Measurements from ENCODE around the gene FOCAD. TPM values are rescaled to one million over a fixed set of nuclear protein-coding genes. Genes with fewer than 3 reads are reported as not detected.

The FOCAD gene
- total RNA-seq, 1 experiment from 2014 or later, result 82.1 TPM

- Histone ChIP-seq H3K27me3 (no peaks in the 10 kb centered on the region), H3K4me3 (no peak overlapping the region), H3K9me3 (no peaks in the 10 kb centered on the region), H3K36me3 (peaks cover 22% of the 10 kb centered on the region)
- DNase-seq, result no peak
Observed at GRCh38 chr9:20746967-20747366, 62.9 kb downstream of the FOCAD start.

GRCh38 chr9:20749496-20750198 is 65.6 kb downstream of the FOCAD start:
- Histone ChIP-seq H3K27me3 (no peaks in the 10 kb centered on the region), H3K36me3 (peaks cover 11% of the 10 kb centered on the region), H3K4me3 (no peak overlapping the region), H3K9me3 (no peaks in the 10 kb centered on the region)
- no peak for DNase-seq

- Histone ChIP-seq H3K36me3 (peaks cover 10% of the 10 kb centered on the region), H3K4me3 (no peak overlapping the region), H3K27me3 (no peaks in the 10 kb centered on the region), H3K9me3 (no peaks in the 10 kb centered on the region)
- DNase-seq, result no peak
Observed at GRCh38 chr9:20753761-20754160, 69.7 kb downstream of the FOCAD start.

GRCh38 chr9:20754556-20754955 is 70.5 kb downstream of the FOCAD start:
- H3K9me3 ChIP-seq, result no peaks in the 10 kb centered on the region
- peak; percentile 44 for DNase-seq
- H3K36me3 ChIP-seq, result peaks cover 12% of the 10 kb centered on the region
- H3K27me3 ChIP-seq, result no peaks in the 10 kb centered on the region
- no peak overlapping the region for H3K4me3 ChIP-seq

GRCh38 chr9:20760246-20760891 is 76.3 kb downstream of the FOCAD start:
- no peaks in the 10 kb centered on the region for H3K9me3 ChIP-seq
- H3K27me3 ChIP-seq, result no peaks in the 10 kb centered on the region
- no peak for DNase-seq
- H3K4me3 ChIP-seq, result no peak overlapping the region
- peaks cover 26% of the 10 kb centered on the region for H3K36me3 ChIP-seq

- no peak for DNase-seq
- Histone ChIP-seq H3K36me3 (peaks cover 37% of the 10 kb centered on the region), H3K27me3 (no peaks in the 10 kb centered on the region), H3K9me3 (peaks cover 2% of the 10 kb centered on the region; the same call in 1 of the 2 replicates), H3K4me3 (no peak overlapping the region)
Observed at GRCh38 chr9:20770947-20771346, 86.9 kb downstream of the FOCAD start.

GRCh38 chr9:20771729-20772128 is 87.7 kb downstream of the FOCAD start:
- Histone ChIP-seq H3K9me3 (0 out of 2 replicates have a peak, but pooled peaks cover 2% of the 10 kb centered on the region), H3K36me3 (peaks cover 30% of the 10 kb centered on the region)
- DNase-seq, result no peak

GRCh38 chr9:20775683-20776082 is 91.6 kb downstream of the FOCAD start:
- H3K36me3 ChIP-seq, result peaks cover 10% of the 10 kb centered on the region
- no peak for DNase-seq
- no peaks in the 10 kb centered on the region for H3K27me3 ChIP-seq

More at GRCh38 chr9:20771729-20772128, 87.7 kb downstream of the FOCAD start:
- Histone ChIP-seq H3K4me3 (no peak overlapping the region), H3K27me3 (no peaks in the 10 kb centered on the region)

GRCh38 chr9:20781092-20781491 is 97.0 kb downstream of the FOCAD start:
- Histone ChIP-seq H3K9me3 (no peaks in the 10 kb centered on the region), H3K27me3 (no peaks in the 10 kb centered on the region), H3K36me3 (peaks cover 4% of the 10 kb centered on the region; the same call in 1 of the 2 replicates), H3K4me3 (no peak overlapping the region)
- no peak for DNase-seq

More at GRCh38 chr9:20775683-20776082, 91.6 kb downstream of the FOCAD start:
- Histone ChIP-seq H3K4me3 (no peak overlapping the region), H3K9me3 (no peaks in the 10 kb centered on the region)

GRCh38 chr9:20782289-20782688 is 98.2 kb downstream of the FOCAD start:
- H3K4me3 ChIP-seq, result no peak overlapping the region
- no peaks in the 10 kb centered on the region for H3K9me3 ChIP-seq
- peaks cover 4% of the 10 kb centered on the region; the same call in 1 of the 2 replicates for H3K36me3 ChIP-seq
- DNase-seq, result no peak
- no peaks in the 10 kb centered on the region for H3K27me3 ChIP-seq

GRCh38 chr9:20783057-20784038 is 99.3 kb downstream of the FOCAD start:
- H3K36me3 ChIP-seq, result peaks cover 4% of the 10 kb centered on the region; the same call in 1 of the 2 replicates
- H3K27me3 ChIP-seq, result no peaks in the 10 kb centered on the region
- DNase-seq, result no peak
- no peak overlapping the region for H3K4me3 ChIP-seq
- no peaks in the 10 kb centered on the region for H3K9me3 ChIP-seq

GRCh38 chr9:20784196-20784595 is 100.1 kb downstream of the FOCAD start:
- no peak for DNase-seq
- Histone ChIP-seq H3K27me3 (no peaks in the 10 kb centered on the region), H3K4me3 (no peak overlapping the region), H3K36me3 (peaks cover 4% of the 10 kb centered on the region; the same call in 1 of the 2 replicates), H3K9me3 (no peaks in the 10 kb centered on the region)

GRCh38 chr9:20786807-20787206 is 102.7 kb downstream of the FOCAD start:
- Histone ChIP-seq H3K4me3 (no peak overlapping the region), H3K27me3 (no peaks in the 10 kb centered on the region), H3K9me3 (no peaks in the 10 kb centered on the region), H3K36me3 (peaks cover 12% of the 10 kb centered on the region)
- DNase-seq, result no peak

- Histone ChIP-seq H3K9me3 (no peaks in the 10 kb centered on the region), H3K4me3 (no peak overlapping the region), H3K27me3 (no peaks in the 10 kb centered on the region), H3K36me3 (peaks cover 7% of the 10 kb centered on the region; the same call in 1 of the 2 replicates)
- no peak for DNase-seq
Observed at GRCh38 chr9:20788526-20789451, 104.7 kb downstream of the FOCAD start.

- H3K36me3 ChIP-seq, result peaks cover 7% of the 10 kb centered on the region; the same call in 1 of the 2 replicates
- no peak for DNase-seq
- no peak overlapping the region for H3K4me3 ChIP-seq
- H3K27me3 ChIP-seq, result no peaks in the 10 kb centered on the region
- H3K9me3 ChIP-seq, result no peaks in the 10 kb centered on the region
Observed at GRCh38 chr9:20790721-20791120, 106.7 kb downstream of the FOCAD start.

GRCh38 chr9:20791682-20792081 is 107.6 kb downstream of the FOCAD start:
- H3K36me3 ChIP-seq, result peaks cover 7% of the 10 kb centered on the region; the same call in 1 of the 2 replicates
- no peak for DNase-seq
- no peak overlapping the region for H3K4me3 ChIP-seq
- peaks cover 4% of the 10 kb centered on the region for H3K9me3 ChIP-seq
- no peaks in the 10 kb centered on the region for H3K27me3 ChIP-seq
